ENCODE data around the gene ACVRL1. TPM values are rescaled to one million over a fixed set of nuclear protein-coding genes. Genes with fewer than 3 reads are reported as not detected.
"Not testable (repeated sequence)": the region's sequence is repeated elsewhere in the genome, so short reads cannot be mapped to it uniquely, and the experiment has no call there.

ACVRL1 gene
- total and polyA plus RNA-seq, 10 of the 15 experiments (the other 5 are each of a cell fraction or from before 2014, with no cell fraction given) = not detected

DNA sequence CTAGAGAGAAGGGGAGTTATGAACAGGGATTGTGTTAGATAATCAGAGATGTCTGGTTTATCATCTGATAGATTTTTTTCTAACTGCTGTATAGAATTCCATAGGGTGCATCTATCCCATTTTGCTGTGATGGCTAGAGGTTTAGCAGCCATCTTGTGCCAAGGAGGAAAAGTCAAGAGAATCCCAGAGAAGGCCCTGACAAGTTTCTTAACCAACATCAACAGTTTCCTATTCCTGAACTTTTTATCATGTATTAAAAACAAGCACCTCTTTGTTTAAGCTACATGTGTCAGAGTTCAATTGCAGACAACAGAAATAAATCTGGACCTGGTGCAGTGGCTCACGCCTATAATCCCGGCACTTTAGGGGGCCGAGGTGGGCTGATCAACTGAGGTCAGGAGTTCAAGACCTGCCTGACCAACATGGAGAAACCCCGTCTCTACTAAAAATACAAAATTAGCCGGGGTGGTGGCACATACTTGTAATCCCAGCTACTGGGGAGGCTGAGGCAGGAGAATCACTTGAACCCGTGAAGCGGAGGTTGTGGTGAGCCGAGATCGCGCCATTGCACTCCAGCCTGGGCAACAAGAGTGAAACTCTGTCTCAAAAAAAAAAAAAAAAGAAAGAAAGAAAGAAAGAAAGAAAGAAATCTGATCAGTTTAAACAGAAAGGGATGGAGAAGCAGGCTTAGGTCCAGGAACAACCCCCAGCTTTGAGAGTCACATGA, 21.8 kb upstream of the ACVRL1 start:
- ATAC-seq; H3K27ac ChIP-seq (ENCODE audit: control insufficient read depth, insufficient read depth); H3K9ac ChIP-seq (ENCODE audit: control insufficient read depth, insufficient read depth, low read length); H4K20me1 ChIP-seq (ENCODE audit: control insufficient read depth, insufficient read depth); H3K9me3 ChIP-seq (replicated peaks; ENCODE audit: control insufficient read depth, insufficient read depth, low read length); BruUV-seq (replicated peaks); H3K4me1 ChIP-seq (ENCODE audit: control insufficient read depth, insufficient read depth, low read length); in situ Hi-C loops (cut with MboI); intact Hi-C loops (cut with micrococcal nuclease; ENCODE audit: unreplicated experiment); H3K36me3 ChIP-seq (ENCODE audit: control insufficient read depth in 2 of 2, insufficient read depth in 2 of 2, low read length in 1 of 2); H3K27me3 ChIP-seq (replicated peaks in 1 of 2; ENCODE audit: control insufficient read depth in 2 of 2, insufficient read depth in 2 of 2, low read length in 1 of 2); POLR2A ChIA-PET; DNase-seq (ENCODE audit: low read depth, low spot score); H3K4me3 ChIP-seq; FAIRE-seq; H3K79me2 ChIP-seq (ENCODE audit: control insufficient read depth, insufficient read depth, low read length): not testable (repeated sequence)
- ChIA-PET RAD21 (ENCODE audit: unreplicated experiment) (interaction anchor here (0.7 kb wide), 1 partner anchor 10 kb away, joined by 3 read pairs; no protein-coding TSS in a partner anchor), CTCF (interaction anchor here (1.2 to 2.3 kb wide), 2 partner anchors 10 to 140 kb away, joined by 4 to 14 read pairs; no protein-coding TSS in a partner anchor), SMC1A (ENCODE audit: uncharacterized antibody, unreplicated experiment) (interaction anchor here (0.6 to 1.0 kb wide), 2 partner anchors 392 to 446 kb away, joined by 3 read pairs; no protein-coding TSS in a partner anchor)
- WGBS (ENCODE audit: insufficient coverage, insufficient replicate concordance, low lambda C conversion rate, missing lambda C conversion rate) = 64% methylated on average over 10 of the region's 10 CpGs
- H2AFZ ChIP-seq (ENCODE audit: control insufficient read depth, low read depth, low read length) = peak overlapping the region; percentile 90
- H3K4me2 ChIP-seq (ENCODE audit: control insufficient read depth, insufficient read depth) = peak overlapping the region; percentile 30; the same call in 1 of the 2 replicates
- TF ChIP-seq RAD51 (IDR thresholded peaks at IDR 0.05) = 0 out of 2 replicates have a peak, but pooled peaks have one; percentile 21
- peak; percentile 26 for TF ChIP-seq USF1 (IDR thresholded peaks at IDR 0.05; ENCODE audit: borderline replicate concordance, extremely low read length, insufficient read depth, low read depth, low read length)

GRCh38 chr12:51886021-51886710, 21.1 kb upstream of the ACVRL1 start:
- DNase-seq (ENCODE audit: low read depth, low spot score) (no peak), ATAC-seq (0 out of 3 replicates have a peak, but pooled peaks have one; percentile 38), FAIRE-seq (no peak)
- no peak overlapping the region for H3K4me3 ChIP-seq
- H3K27me3 ChIP-seq (replicated peaks in 1 of 2; ENCODE audit: control insufficient read depth in 2 of 2, insufficient read depth in 2 of 2, low read length in 1 of 2) = no peaks in the 10 kb centered on the region
- RAD21 ChIA-PET (ENCODE audit: unreplicated experiment) = no interaction called here
- H3K79me2 ChIP-seq (ENCODE audit: control insufficient read depth, insufficient read depth, low read length) = no peaks in the 10 kb centered on the region
- no TSS peak for BruUV-seq (replicated peaks)
- H3K27ac ChIP-seq (ENCODE audit: control insufficient read depth, insufficient read depth) = no peak overlapping the region
- peak; percentile 41; the same call in 1 of the 2 replicates for TF ChIP-seq POLR2A (IDR thresholded peaks at IDR 0.05; ENCODE audit: low read depth, low read length)
- TF ChIP-seq, protein P1, sequence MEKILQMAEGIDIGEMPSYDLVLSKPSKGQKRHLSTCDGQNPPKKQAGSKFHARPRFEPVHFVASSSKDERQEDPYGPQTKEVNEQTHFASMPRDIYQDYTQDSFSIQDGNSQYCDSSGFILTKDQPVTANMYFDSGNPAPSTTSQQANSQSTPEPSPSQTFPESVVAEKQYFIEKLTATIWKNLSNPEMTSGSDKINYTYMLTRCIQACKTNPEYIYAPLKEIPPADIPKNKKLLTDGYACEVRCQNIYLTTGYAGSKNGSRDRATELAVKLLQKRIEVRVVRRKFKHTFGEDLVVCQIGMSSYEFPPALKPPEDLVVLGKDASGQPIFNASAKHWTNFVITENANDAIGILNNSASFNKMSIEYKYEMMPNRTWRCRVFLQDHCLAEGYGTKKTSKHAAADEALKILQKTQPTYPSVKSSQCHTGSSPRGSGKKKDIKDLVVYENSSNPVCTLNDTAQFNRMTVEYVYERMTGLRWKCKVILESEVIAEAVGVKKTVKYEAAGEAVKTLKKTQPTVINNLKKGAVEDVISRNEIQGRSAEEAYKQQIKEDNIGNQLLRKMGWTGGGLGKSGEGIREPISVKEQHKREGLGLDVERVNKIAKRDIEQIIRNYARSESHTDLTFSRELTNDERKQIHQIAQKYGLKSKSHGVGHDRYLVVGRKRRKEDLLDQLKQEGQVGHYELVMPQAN (conservative IDR thresholded peaks at IDR 0.05) = no peak
- no peaks in the 10 kb centered on the region for H3K36me3 ChIP-seq (ENCODE audit: control insufficient read depth in 2 of 2, insufficient read depth in 2 of 2, low read length in 1 of 2)
- H3K4me2 ChIP-seq (ENCODE audit: control insufficient read depth, insufficient read depth) = peak overlapping the region; percentile 30
- SMC1A ChIA-PET (ENCODE audit: uncharacterized antibody, unreplicated experiment) = interaction anchor here (0.6 to 1.0 kb wide), 2 partner anchors 392 to 447 kb away, joined by 3 read pairs; no protein-coding TSS in a partner anchor
- 43% methylated on average over 10 of the region's 10 CpGs for WGBS (ENCODE audit: insufficient coverage, insufficient replicate concordance, low lambda C conversion rate, missing lambda C conversion rate)
- no peaks in the 10 kb centered on the region for H4K20me1 ChIP-seq (ENCODE audit: control insufficient read depth, insufficient read depth)
- peak overlapping the region; percentile 90 for H2AFZ ChIP-seq (ENCODE audit: control insufficient read depth, low read depth, low read length)
- in situ Hi-C loops (cut with MboI) = no loop called here
- POLR2A ChIA-PET = no interaction called here
- no peak overlapping the region for H3K9ac ChIP-seq (ENCODE audit: control insufficient read depth, insufficient read depth, low read length)
- intact Hi-C loops (cut with micrococcal nuclease; ENCODE audit: unreplicated experiment) = no loop called here
- CTCF ChIA-PET = interaction anchor here (0.5 to 2.3 kb wide), 3 partner anchors 11 to 510 kb away, joined by 3 to 14 read pairs (median 4); no protein-coding TSS in a partner anchor
- H3K4me1 ChIP-seq (ENCODE audit: control insufficient read depth, insufficient read depth, low read length) = no peaks in the 10 kb centered on the region
- H3K9me3 ChIP-seq (replicated peaks; ENCODE audit: control insufficient read depth, insufficient read depth, low read length) = no peaks in the 10 kb centered on the region; the same call in 2 of the 3 replicates

All from GM12878 (cell line).